Endothelial cell of umbilical vein (primary cell): Measurements from ENCODE around the gene MYEOV. TPM values are rescaled to one million over a fixed set of nuclear protein-coding genes. Genes with fewer than 3 reads are reported as not detected.

Experiments
- BruUV-seq: library from RNA; stranded (reverse); fragments of 400-500 nt; replicated peaks from 2 replicates; lab custom pipeline; 2021; lab: Mats Ljungman, UMichigan
- CTCF ChIA-PET: fragments of 300-600, 350-600 bp; sonication (Branson Sonifier 250); formaldehyde crosslinking; loops from one replicate; lab custom pipeline; 2021; ENCODE audit warnings: antibody characterized with exemption, inconsistent platforms; lab: Charles Lee
- POLR2A ChIA-PET: fragments of 300-600, 350-600 bp; sonication (Branson Sonifier 250); formaldehyde crosslinking; loops from one replicate; lab custom pipeline; 2021; ENCODE audit warnings: antibody characterized with exemption, inconsistent platforms; lab: Charles Lee
- DNase-seq: peaks from one replicate; pipeline ENCODE4 v3.0.0-alpha.2; 2011; ENCODE audit warnings: low read depth, low spot score
- FAIRE-seq: peaks from 2 replicates; lab custom pipeline; 2011; peaks lifted over from hg19 to GRCh38; lab: Jason Lieb, UNC
- H2AFZ ChIP-seq: 2 replicates; pipeline ENCODE4 v1.6.0; 2012; ENCODE audit warnings: low read depth, low read length, control low read depth, inconsistent platforms
- H3K27ac ChIP-seq: 2 replicates; pipeline ENCODE4 v1.5.1; 2011; ENCODE audit warnings: low read depth, mild to moderate bottlenecking, control low read depth, low read length, moderate library complexity; ENCODE audit not compliant: insufficient read depth
- H3K27me3 ChIP-seq, 2 experiments: 2 replicates each; pipeline versions ENCODE4 v1.6.0 to v1.6.1; 2011; ENCODE audit warnings: low read length in 2 of 2, mixed read lengths in 1 of 2; ENCODE audit not compliant: control insufficient read depth in 2 of 2, insufficient read depth in 2 of 2
- H3K36me3 ChIP-seq, 2 experiments: 2 replicates in 1 of 2; 3 replicates in 1 of 2; pipeline ENCODE4 v1.5.1; 2011; ENCODE audit warnings: low read length in 2 of 2, mild to moderate bottlenecking in 1 of 2, moderate library complexity in 1 of 2; ENCODE audit not compliant: control insufficient read depth in 2 of 2, insufficient read depth in 2 of 2; ENCODE audit errors: extremely low read depth in 1 of 2
- H3K4me1 ChIP-seq: 3 replicates; pipeline ENCODE4 v1.5.1; 2011; ENCODE audit warnings: mild to moderate bottlenecking, low read length; ENCODE audit not compliant: control insufficient read depth, insufficient read depth; ENCODE audit errors: extremely low read depth
- H3K4me2 ChIP-seq: 2 replicates; pipeline ENCODE4 v1.6.1; 2011; ENCODE audit warnings: low read length, control low read depth, mixed read lengths; ENCODE audit not compliant: insufficient read depth
- H3K4me3 ChIP-seq, 3 experiments: fragments of 200-600 bp in 1 of 3; sonication (generic), shearing (Covaris generic) in 1 of 3; replicated peaks in 1 of 3; 2 replicates each; pipeline ENCODE4 v1.5.1; 2011 to 2016; ENCODE audit warnings: control low read depth in 3 of 3, low read length in 3 of 3, mild to moderate bottlenecking in 2 of 3, inconsistent platforms in 1 of 3, low read depth in 1 of 3, moderate library complexity in 1 of 3; ENCODE audit not compliant: insufficient read depth in 1 of 3
- H3K79me2 ChIP-seq: 2 replicates; pipeline ENCODE4 v1.6.0; 2012; ENCODE audit warnings: low read length, inconsistent platforms; ENCODE audit not compliant: control insufficient read depth, insufficient read depth
- H3K9ac ChIP-seq: replicated peaks from 2 replicates; pipeline ENCODE3; 2011; ENCODE audit warnings: low read length, control low read depth; ENCODE audit not compliant: insufficient read depth; ENCODE audit errors: extremely low read depth
- H3K9me1 ChIP-seq: replicated peaks from 3 replicates; pipeline ENCODE4 v1.6.0; 2011; ENCODE audit warnings: mild to moderate bottlenecking, low read length; ENCODE audit not compliant: control insufficient read depth, insufficient read depth; ENCODE audit errors: extremely low read depth
- H3K9me3 ChIP-seq: replicated peaks from 2 replicates; pipeline ENCODE4 v1.5.1; 2012; ENCODE audit warnings: low read length, inconsistent platforms; ENCODE audit not compliant: control insufficient read depth, insufficient read depth
- H4K20me1 ChIP-seq: replicated peaks from 2 replicates; pipeline ENCODE3; 2011; ENCODE audit warnings: mild to moderate bottlenecking, low read length; ENCODE audit not compliant: control insufficient read depth, insufficient read depth; ENCODE audit errors: extremely low read depth
- EZH2 ChIP-seq: IDR thresholded peaks from 2 replicates; pipeline ENCODE4 v1.6.1; 2012; ENCODE audit warnings: borderline replicate concordance, low read depth, mild to moderate bottlenecking, moderate library complexity, low read length, inconsistent platforms; ENCODE audit not compliant: severe bottlenecking
- FOS ChIP-seq: IDR thresholded peaks from 2 replicates; pipeline ENCODE4 v1.6.1; 2011; ENCODE audit warnings: mild to moderate bottlenecking, low read length, moderate library complexity, borderline replicate concordance; ENCODE audit not compliant: insufficient read depth
- GATA2 ChIP-seq: IDR thresholded peaks from 2 replicates; pipeline ENCODE4 v1.7.0; 2011; ENCODE audit warnings: low read depth, mild to moderate bottlenecking, moderate library complexity, mixed read lengths, low read length; ENCODE audit not compliant: insufficient read length, insufficient read depth
- JUN ChIP-seq: IDR thresholded peaks from 2 replicates; pipeline ENCODE4 v1.6.1; 2011; ENCODE audit warnings: borderline replicate concordance, low read depth; ENCODE audit not compliant: insufficient read length, insufficient read depth
- MYC ChIP-seq: IDR thresholded peaks from one replicate; pipeline ENCODE4 v1.6.1; 2011; ENCODE audit warnings: mild to moderate bottlenecking, low read depth, low read length
- POLR2A ChIP-seq: IDR thresholded peaks from 2 replicates; pipeline ENCODE4 v1.6.1; 2012; ENCODE audit warnings: low read depth, mild to moderate bottlenecking, control low read depth, low read length
- POLR2AphosphoS5 ChIP-seq: IDR thresholded peaks from 2 replicates; pipeline ENCODE4 v1.6.1; 2012; ENCODE audit warnings: low read depth, mild to moderate bottlenecking, control low read depth, low read length, moderate library complexity; ENCODE audit not compliant: insufficient read depth
- dilution Hi-C: fragments of 300-500 bp; cut with MboI; formaldehyde crosslinking; loops from one replicate; pipeline ENCODE4 v1.15.0; 2019; ENCODE audit warnings: low sequenced_read_pairs; ENCODE audit not compliant: extremely low pct_ligation_motif_present
- intact Hi-C: fragments of 100-400 bp; cut with micrococcal nuclease; formaldehyde crosslinking; loops from one replicate; pipeline ENCODE4 v1.10.0; 2022
- polyA plus RNA-seq, 4 experiments: library from polyadenylated mRNA; depleted of rRNA in 3 of 4; stranded (reverse) in 3 of 4; unstranded in 1 of 4; fragments of >200 nt; gene quantifications; 2 replicates each; pipeline versions ENCODE4 v1.2.1 to v1.2.3, GENCODE V29; 2011 to 2012; ENCODE audit warnings: missing spikeins in 1 of 4
- total RNA-seq: library from RNA; stranded (reverse); gene quantifications from 2 replicates; pipeline ENCODE4 v1.2.3, GENCODE V29; 2021
- TF ChIP-seq, protein P1 (sequence below), 2 donors: IDR thresholded peaks; 1 replicate in 1 of 2; 2 replicates in 1 of 2; pipeline ENCODE4 v1.5.1; 2011; ENCODE audit warnings: low read length in 2 of 2, mild to moderate bottlenecking in 2 of 2, moderate library complexity in 2 of 2, control low read depth in 1 of 2, inconsistent platforms in 1 of 2, low read depth in 1 of 2; ENCODE audit not compliant: insufficient read depth in 1 of 2; ENCODE audit errors: extremely low read depth in 1 of 2
- TF ChIP-seq, protein P2 (sequence below): IDR thresholded peaks from 2 replicates; pipeline ENCODE4 v1.6.1; 2011; ENCODE audit not compliant: insufficient read depth, insufficient read length

Gene MYEOV
- total and polyA plus RNA-seq, 2 donors (not counting 3 experiments of a cell fraction or from before 2014, with no cell fraction given): 3.8 to 14.4 TPM

DNA sequence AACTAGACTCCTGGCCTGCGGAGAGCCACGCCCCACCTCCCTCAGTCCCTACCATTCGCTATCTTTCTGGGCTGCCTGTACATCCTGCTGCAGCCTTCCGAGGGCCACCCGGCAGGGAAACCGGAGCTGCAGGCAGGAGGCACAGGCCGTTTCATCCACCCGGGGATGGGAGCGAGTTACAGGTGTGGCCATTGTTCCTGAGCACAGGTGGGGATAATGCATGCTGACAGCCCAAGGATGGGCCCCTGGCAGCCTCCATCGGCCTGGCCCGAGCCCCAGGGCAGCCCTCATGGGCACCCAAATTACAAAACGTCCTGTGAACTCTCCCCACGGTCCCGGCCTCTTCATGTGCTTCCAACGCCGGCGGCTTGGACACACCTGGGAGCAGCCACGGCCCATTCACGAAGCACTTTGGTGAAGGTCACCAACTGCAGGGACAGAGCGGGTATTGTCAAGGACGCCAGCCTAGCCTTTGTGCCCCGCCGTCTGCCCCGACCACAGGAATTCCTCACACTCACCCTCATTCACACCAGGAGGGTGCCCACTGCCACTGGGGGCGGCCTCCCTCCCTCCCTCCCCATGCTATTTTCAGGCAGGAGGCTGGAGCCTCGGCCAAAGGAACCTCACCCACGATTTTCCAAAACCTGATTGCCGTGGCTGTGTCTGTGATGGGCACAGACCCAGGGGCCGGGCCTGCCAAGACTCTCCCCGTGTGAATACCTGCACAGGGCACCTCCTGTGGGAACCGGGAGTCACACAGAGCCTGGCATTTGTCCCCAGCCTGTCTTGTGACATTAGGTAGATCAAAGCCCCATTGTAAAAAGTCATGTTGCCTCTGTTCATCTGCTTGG is 42.1 kb upstream of the MYEOV start:
- Histone ChIP-seq H3K4me3 (no peak overlapping the region), H3K9me3 (no peaks in the 10 kb centered on the region), H3K9ac (no peak overlapping the region), H4K20me1 (no peaks in the 10 kb centered on the region), H3K27ac (no peak overlapping the region), H2AFZ (no peak overlapping the region), H3K4me2 (no peak overlapping the region), H3K4me1 (no peaks in the 10 kb centered on the region), H3K79me2 (no peaks in the 10 kb centered on the region), H3K27me3 (peaks cover 8 to 10% of the 10 kb centered on the region in 2 experiments), H3K36me3 (no peaks in the 10 kb centered on the region), H3K9me1 (no peaks in the 10 kb centered on the region)
- no peak for FAIRE-seq
- BruUV-seq: no TSS peak
- POLR2A ChIA-PET: no interaction called here
- no peak for TF ChIP-seq FOS
- TF ChIP-seq, protein P1, sequence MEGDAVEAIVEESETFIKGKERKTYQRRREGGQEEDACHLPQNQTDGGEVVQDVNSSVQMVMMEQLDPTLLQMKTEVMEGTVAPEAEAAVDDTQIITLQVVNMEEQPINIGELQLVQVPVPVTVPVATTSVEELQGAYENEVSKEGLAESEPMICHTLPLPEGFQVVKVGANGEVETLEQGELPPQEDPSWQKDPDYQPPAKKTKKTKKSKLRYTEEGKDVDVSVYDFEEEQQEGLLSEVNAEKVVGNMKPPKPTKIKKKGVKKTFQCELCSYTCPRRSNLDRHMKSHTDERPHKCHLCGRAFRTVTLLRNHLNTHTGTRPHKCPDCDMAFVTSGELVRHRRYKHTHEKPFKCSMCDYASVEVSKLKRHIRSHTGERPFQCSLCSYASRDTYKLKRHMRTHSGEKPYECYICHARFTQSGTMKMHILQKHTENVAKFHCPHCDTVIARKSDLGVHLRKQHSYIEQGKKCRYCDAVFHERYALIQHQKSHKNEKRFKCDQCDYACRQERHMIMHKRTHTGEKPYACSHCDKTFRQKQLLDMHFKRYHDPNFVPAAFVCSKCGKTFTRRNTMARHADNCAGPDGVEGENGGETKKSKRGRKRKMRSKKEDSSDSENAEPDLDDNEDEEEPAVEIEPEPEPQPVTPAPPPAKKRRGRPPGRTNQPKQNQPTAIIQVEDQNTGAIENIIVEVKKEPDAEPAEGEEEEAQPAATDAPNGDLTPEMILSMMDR (IDR thresholded peaks at IDR 0.05; ENCODE audit: extremely low read depth in 1 of 2, insufficient read depth in 1 of 2, low read depth in 1 of 2, low read length in 2 of 2): no peak
- TF ChIP-seq POLR2A: no peak
- TF ChIP-seq POLR2AphosphoS5: no peak
- TF ChIP-seq EZH2: no peak
- no peak for TF ChIP-seq MYC
- TF ChIP-seq, protein P2, sequence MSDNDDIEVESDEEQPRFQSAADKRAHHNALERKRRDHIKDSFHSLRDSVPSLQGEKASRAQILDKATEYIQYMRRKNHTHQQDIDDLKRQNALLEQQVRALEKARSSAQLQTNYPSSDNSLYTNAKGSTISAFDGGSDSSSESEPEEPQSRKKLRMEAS: no peak
- TF ChIP-seq JUN: no peak
- TF ChIP-seq GATA2: no peak
- intact Hi-C loops (no loop called here), dilution Hi-C loops (no loop called here)
- CTCF ChIA-PET: no interaction called here
- DNase-seq: no peak
